Naive thymus-derived CD8-positive, alpha-beta T cell (primary cell): ENCODE measurements around the gene MYCL. TPM values are rescaled to one million over a fixed set of nuclear protein-coding genes. Genes with fewer than 3 reads are reported as not detected.

Experiments used
- ATAC-seq, 2 donors: fragments of 150-1000 bp; cut with Tn5 transposase in 1 of 2; sonication (Bioruptor Pico), chemical (Tn5 transposase) in 1 of 2; 1 replicate in 1 of 2; 2 replicates in 1 of 2; pipeline ENCODE4 v1.10.0; 2021; ENCODE audit warnings: mild to moderate bottlenecking in 2 of 2, moderate library complexity in 2 of 2
- POLR2A ChIA-PET: fragments of 350-600 bp; sonication (Branson Sonifier 250); formaldehyde crosslinking; loops from one replicate; lab custom pipeline; 2021; ENCODE audit warnings: antibody characterized with exemption; lab: Charles Lee
- DNase-seq, 10 donors: peaks; one replicate each; pipeline versions ENCODE4 v3.0.0 to v3.0.0-alpha.2; 2020 to 2022
- H3K27ac Mint-ChIP-seq, 10 donors: one replicate each; pipeline ENCODE4 v1.8.0; 2020 to 2022; ENCODE audit warnings: mild to moderate bottlenecking in 10 of 10, mixed read lengths in 10 of 10, moderate library complexity in 4 of 10, inconsistent platforms in 1 of 10
- H3K27me3 Mint-ChIP-seq, 5 donors: one replicate each; pipeline ENCODE4 v1.8.0; 2021 to 2022; ENCODE audit warnings: mixed read lengths in 5 of 5
- H3K36me3 Mint-ChIP-seq, 3 donors: one replicate each; pipeline ENCODE4 v1.8.0; 2020 to 2022; ENCODE audit warnings: mixed read lengths in 3 of 3, mild to moderate bottlenecking in 2 of 3, inconsistent platforms in 1 of 3
- H3K4me1 Mint-ChIP-seq, 4 donors: one replicate each; pipeline ENCODE4 v1.8.0; 2021 to 2022; ENCODE audit warnings: mixed read lengths in 4 of 4
- H3K4me3 Mint-ChIP-seq, 10 donors: one replicate each; pipeline ENCODE4 v1.8.0; 2020 to 2022; ENCODE audit warnings: mild to moderate bottlenecking in 10 of 10, mixed read lengths in 10 of 10, moderate library complexity in 6 of 10, inconsistent platforms in 1 of 10
- H3K9me3 Mint-ChIP-seq, 9 donors: one replicate each; pipeline ENCODE4 v1.8.0; 2020 to 2022; ENCODE audit warnings: mixed read lengths in 9 of 9, mild to moderate bottlenecking in 3 of 9, inconsistent platforms in 1 of 9, moderate library complexity in 1 of 9
- polyA plus RNA-seq, 3 donors: library from polyadenylated mRNA; unstranded; fragments of 300-500 nt; fragmentation: Illumina TruSeq; gene quantifications; one replicate each; pipeline ENCODE4 v1.2.3, GENCODE V29; 2021
- total RNA-seq, 8 experiments: library from RNA in 2 of 8; stranded (reverse) in 2 of 8; gene quantifications; one replicate each; pipeline ENCODE4 v1.2.3 and lab custom pipeline; 2021 to 2026

MYCL gene
- total RNA-seq (not detected), polyA plus RNA-seq (not detected), total RNA-seq (lab: John Stamatoyannopoulos, UW) (0 to 0.49 (median 0.04) reads per million in 6 experiments)

GRCh38 chr1:39901714-39902459 is at the start of gene MYCL:
Gene MYCL (minus strand): TSS chr1:39901917. CDS start chr1:39901434, 483 bp downstream.
- peaks cover 0 to 10% (median 5%) of the 10 kb centered on the region in 4 donors for H3K4me1 Mint-ChIP-seq
- ATAC-seq (peak; percentile 82 to 83), DNase-seq (peak; percentile 46 to 79 (median 60))
- POLR2A ChIA-PET = interaction anchor here (0.6 to 2.1 kb wide), 3 partner anchors 20 to 85 kb away, joined by 3 to 12 read pairs (median 6); no protein-coding TSS in a partner anchor
- peaks cover 0 to 1% (median 0%) of the 10 kb centered on the region in 9 donors for H3K9me3 Mint-ChIP-seq
- peak within 1 kb of the TSS; percentile 67 to 84 (median 78) for H3K4me3 Mint-ChIP-seq
- peaks cover 15 to 77% (median 46%) of the 10 kb centered on the region in 5 donors for H3K27me3 Mint-ChIP-seq
- peaks cover 0 to under 1% (median 0%) of the 10 kb centered on the region in 3 donors for H3K36me3 Mint-ChIP-seq
- no peak within 1 kb of the TSS for H3K27ac Mint-ChIP-seq

GRCh38 chr1:39949891-39950290 is 48.2 kb upstream of the MYCL start:
- Mint-ChIP-seq H3K9me3 (no peaks in the 10 kb centered on the region), H3K27me3 (peaks cover 0 to 5% (median 2%) of the 10 kb centered on the region in 5 donors), H3K27ac (no peak overlapping the region), H3K36me3 (no peaks in the 10 kb centered on the region), H3K4me1 (peaks cover 3 to 13% (median 6%) of the 10 kb centered on the region in 4 donors), H3K4me3 (no peak overlapping the region)
- DNase-seq (no peak), ATAC-seq (no peak)
- POLR2A ChIA-PET = no interaction called here

GRCh38 chr1:39947260-39947659 is 45.5 kb upstream of the MYCL start:
- Mint-ChIP-seq H3K9me3 (no peaks in the 10 kb centered on the region), H3K4me1 (peaks cover 0 to 7% (median 0%) of the 10 kb centered on the region in 4 donors), H3K4me3 (no peak overlapping the region), H3K27ac (no peak overlapping the region), H3K27me3 (peaks cover 0 to 6% (median 4%) of the 10 kb centered on the region in 5 donors), H3K36me3 (no peaks in the 10 kb centered on the region)
- DNase-seq = no peak
- no peak for ATAC-seq
- POLR2A ChIA-PET = no interaction called here

GRCh38 chr1:39946216-39946615 is 44.5 kb upstream of the MYCL start:
- H3K27me3 Mint-ChIP-seq = peaks cover 0 to 10% (median 4%) of the 10 kb centered on the region in 5 donors
- POLR2A ChIA-PET = no interaction called here

GRCh38 chr1:39944410-39945112 is 42.8 kb upstream of the MYCL start:
- peaks cover 0 to 10% (median 4%) of the 10 kb centered on the region in 5 donors for H3K27me3 Mint-ChIP-seq
- DNase-seq (no peak), ATAC-seq (no peak)
- POLR2A ChIA-PET = no interaction called here
- H3K36me3 Mint-ChIP-seq = no peaks in the 10 kb centered on the region
- no peak overlapping the region for H3K27ac Mint-ChIP-seq
- H3K4me3 Mint-ChIP-seq = no peak overlapping the region
- no peaks in the 10 kb centered on the region for H3K9me3 Mint-ChIP-seq
- H3K4me1 Mint-ChIP-seq = peaks cover 0 to 7% (median 0%) of the 10 kb centered on the region in 4 donors

More at GRCh38 chr1:39946216-39946615, 44.5 kb upstream of the MYCL start:
- ATAC-seq (no peak), DNase-seq (no peak)
- Mint-ChIP-seq H3K27ac (no peak overlapping the region), H3K4me3 (no peak overlapping the region), H3K36me3 (no peaks in the 10 kb centered on the region), H3K4me1 (peaks cover 0 to 7% (median 0%) of the 10 kb centered on the region in 4 donors), H3K9me3 (no peaks in the 10 kb centered on the region)

GRCh38 chr1:39943471-39944290 is 42.0 kb upstream of the MYCL start:
- POLR2A ChIA-PET = no interaction called here
- H3K27ac Mint-ChIP-seq = no peak overlapping the region
- peaks cover 0 to 10% (median 4%) of the 10 kb centered on the region in 5 donors for H3K27me3 Mint-ChIP-seq
- no peak overlapping the region for H3K4me3 Mint-ChIP-seq
- H3K4me1 Mint-ChIP-seq = peaks cover 0 to 7% (median 0%) of the 10 kb centered on the region in 4 donors
- H3K36me3 Mint-ChIP-seq = no peaks in the 10 kb centered on the region
- DNase-seq (no peak), ATAC-seq (no peak)
- H3K9me3 Mint-ChIP-seq = no peaks in the 10 kb centered on the region

- ATAC-seq = no peak
- DNase-seq = no peak
- H3K9me3 Mint-ChIP-seq = no peaks in the 10 kb centered on the region
- H3K36me3 Mint-ChIP-seq = no peaks in the 10 kb centered on the region
- peak overlapping the region in 1 of 10 donors; percentile 15 for H3K27ac Mint-ChIP-seq
- peaks cover 0 to 6% (median 0%) of the 10 kb centered on the region in 4 donors for H3K4me1 Mint-ChIP-seq
- no peak overlapping the region for H3K4me3 Mint-ChIP-seq
- H3K27me3 Mint-ChIP-seq = peaks cover 0 to 10% (median 2%) of the 10 kb centered on the region in 5 donors
- POLR2A ChIA-PET = no interaction called here
Measured at GRCh38 chr1:39940980-39941871, 39.5 kb upstream of the MYCL start.

- POLR2A ChIA-PET = no interaction called here
- Mint-ChIP-seq H3K27me3 (peaks cover 0 to 7% (median 0%) of the 10 kb centered on the region in 5 donors), H3K4me1 (no peaks in the 10 kb centered on the region), H3K36me3 (no peaks in the 10 kb centered on the region), H3K4me3 (no peak overlapping the region), H3K9me3 (no peaks in the 10 kb centered on the region), H3K27ac (no peak overlapping the region)
- DNase-seq = no peak
- no peak for ATAC-seq
Measured at GRCh38 chr1:39940253-39940652, 38.5 kb upstream of the MYCL start.

- Mint-ChIP-seq H3K27me3 (peaks cover 0 to 4% (median 0%) of the 10 kb centered on the region in 5 donors), H3K4me3 (no peak overlapping the region), H3K36me3 (no peaks in the 10 kb centered on the region), H3K9me3 (no peaks in the 10 kb centered on the region), H3K4me1 (no peaks in the 10 kb centered on the region), H3K27ac (no peak overlapping the region)
- ATAC-seq (no peak), DNase-seq (no peak)
- POLR2A ChIA-PET = no interaction called here
Measured at GRCh38 chr1:39938856-39939255, 37.1 kb upstream of the MYCL start.

GRCh38 chr1:39936724-39937491 is 35.2 kb upstream of the MYCL start:
- no peak for ATAC-seq
- POLR2A ChIA-PET = no interaction called here
- Mint-ChIP-seq H3K36me3 (no peaks in the 10 kb centered on the region), H3K9me3 (no peaks in the 10 kb centered on the region), H3K4me1 (no peaks in the 10 kb centered on the region), H3K4me3 (peak overlapping the region in 1 of 10 donors; percentile 46), H3K27me3 (peaks cover 0 to 5% (median 0%) of the 10 kb centered on the region in 5 donors), H3K27ac (peak overlapping the region in 3 of 10 donors; percentile 17 to 45 (median 20))
- DNase-seq = no peak
